Muscle layer of colon (tissue), 2 donors: ENCODE data around the gene SNRPD3.
"Not testable (repeated sequence)": the region's sequence is repeated elsewhere in the genome, so short reads cannot be mapped to it uniquely, and the experiment has no call there.

Source experiments
- H3K27ac ChIP-seq: one replicate; pipeline ENCODE4 v1.7.0; 2013; ENCODE audit warnings: low read depth, mild to moderate bottlenecking, low read length, moderate library complexity
- H3K27me3 ChIP-seq, 2 donors: one replicate each; pipeline ENCODE4 v1.7.0; 2013; ENCODE audit warnings: low read length in 2 of 2, mild to moderate bottlenecking in 2 of 2; ENCODE audit not compliant: insufficient read depth in 2 of 2, control insufficient read depth in 1 of 2
- H3K36me3 ChIP-seq: one replicate; pipeline ENCODE4 v1.7.0; 2013; ENCODE audit warnings: mild to moderate bottlenecking, low read length; ENCODE audit not compliant: insufficient read depth
- H3K4me1 ChIP-seq: one replicate; pipeline ENCODE4 v1.7.0; 2013; ENCODE audit warnings: mild to moderate bottlenecking, low read length; ENCODE audit not compliant: insufficient read depth
- H3K4me3 ChIP-seq, 2 donors: one replicate each; pipeline ENCODE4 v1.7.0; 2013; ENCODE audit warnings: low read length in 2 of 2, low read depth in 1 of 2, mild to moderate bottlenecking in 1 of 2, moderate library complexity in 1 of 2
- H3K9ac ChIP-seq: one replicate; pipeline ENCODE4 v1.7.0; 2013; ENCODE audit warnings: low read length
- H3K9me3 ChIP-seq: one replicate; pipeline ENCODE4 v1.7.0; 2013; ENCODE audit warnings: mild to moderate bottlenecking, low read length
- donor health status: abdominal sarcoma.
- donor health status: Adenocarcinoma of cecum.

SNRPD3 gene

DNA sequence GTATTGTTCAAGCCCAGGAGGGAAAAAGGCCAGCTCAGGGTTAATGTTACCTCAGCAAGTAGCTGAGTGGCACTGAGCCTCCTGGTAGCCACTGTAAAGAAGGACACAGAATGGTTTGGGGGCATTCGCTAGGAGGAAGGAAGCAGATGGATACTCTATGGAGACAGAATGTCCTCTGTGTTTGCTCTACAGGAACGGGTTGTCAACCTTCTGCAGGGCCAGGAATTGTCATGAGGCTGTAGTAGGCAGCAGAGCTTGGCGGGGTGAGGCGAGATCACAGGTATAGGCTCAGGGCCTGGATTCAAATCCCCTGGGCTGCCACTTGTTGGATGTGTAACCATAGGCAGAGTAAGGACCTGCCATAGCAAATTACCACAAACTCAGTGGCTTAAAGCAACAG, 40.1 kb downstream of the SNRPD3 start:
- no peaks in the 10 kb centered on the region for H3K27me3 ChIP-seq
- H3K9me3 ChIP-seq = no peaks in the 10 kb centered on the region
- H3K4me3 ChIP-seq = no peak overlapping the region
- H3K4me1 ChIP-seq = peaks cover 20% of the 10 kb centered on the region
- no peaks in the 10 kb centered on the region for H3K36me3 ChIP-seq
- no peak overlapping the region for H3K9ac ChIP-seq
- H3K27ac ChIP-seq = no peak overlapping the region

DNA sequence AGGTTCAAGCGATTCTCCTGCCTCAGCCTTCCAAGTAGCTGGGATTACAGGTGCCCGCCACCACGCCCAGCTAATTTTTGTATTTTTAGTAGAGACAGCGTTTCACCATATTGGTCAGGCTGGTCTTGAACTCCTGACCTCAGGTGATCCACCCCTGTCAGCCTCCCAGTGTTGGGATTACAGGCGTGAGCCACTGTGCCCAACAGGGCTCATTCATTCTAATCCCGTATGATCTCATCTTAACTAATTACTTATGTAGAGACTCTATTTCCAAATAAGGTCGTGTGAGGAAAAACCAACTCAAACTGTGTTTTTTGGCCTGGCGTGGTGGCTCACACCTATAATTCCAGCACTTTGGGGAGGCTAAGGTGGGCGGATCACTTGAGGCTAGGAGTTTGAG, 41.3 kb downstream of the SNRPD3 start:
- not testable (repeated sequence) for H3K27me3 ChIP-seq, H3K9ac ChIP-seq, H3K4me3 ChIP-seq, H3K9me3 ChIP-seq, H3K36me3 ChIP-seq, H3K27ac ChIP-seq
- peaks cover 19% of the 10 kb centered on the region for H3K4me1 ChIP-seq

DNA sequence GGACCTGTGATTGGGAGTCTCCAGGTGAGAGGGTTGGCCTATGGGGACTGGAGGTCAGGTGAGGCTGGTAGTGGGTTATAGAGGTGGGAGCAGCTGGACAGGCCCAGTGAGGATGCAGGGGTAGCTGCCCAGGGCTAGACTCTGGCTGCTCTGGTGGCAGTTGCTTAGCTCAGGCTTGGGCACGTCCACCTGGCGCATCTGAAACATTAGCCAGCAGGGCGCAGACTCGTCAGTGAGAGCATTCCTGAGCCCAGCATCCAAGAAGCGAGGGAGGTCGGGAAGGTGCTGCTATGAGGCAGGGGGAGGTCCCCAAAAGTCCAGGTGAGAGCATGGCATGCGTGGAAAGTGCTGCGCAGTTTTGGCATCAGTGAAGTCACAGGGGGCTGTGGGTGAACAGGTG, 43.7 kb downstream of the SNRPD3 start:
- H3K4me3 ChIP-seq = no peak overlapping the region
- peaks cover 5% of the 10 kb centered on the region for H3K4me1 ChIP-seq
- no peaks in the 10 kb centered on the region for H3K9me3 ChIP-seq
- no peak overlapping the region for H3K9ac ChIP-seq
- H3K27ac ChIP-seq = no peak overlapping the region
- no peaks in the 10 kb centered on the region for H3K36me3 ChIP-seq
- no peaks in the 10 kb centered on the region for H3K27me3 ChIP-seq

DNA sequence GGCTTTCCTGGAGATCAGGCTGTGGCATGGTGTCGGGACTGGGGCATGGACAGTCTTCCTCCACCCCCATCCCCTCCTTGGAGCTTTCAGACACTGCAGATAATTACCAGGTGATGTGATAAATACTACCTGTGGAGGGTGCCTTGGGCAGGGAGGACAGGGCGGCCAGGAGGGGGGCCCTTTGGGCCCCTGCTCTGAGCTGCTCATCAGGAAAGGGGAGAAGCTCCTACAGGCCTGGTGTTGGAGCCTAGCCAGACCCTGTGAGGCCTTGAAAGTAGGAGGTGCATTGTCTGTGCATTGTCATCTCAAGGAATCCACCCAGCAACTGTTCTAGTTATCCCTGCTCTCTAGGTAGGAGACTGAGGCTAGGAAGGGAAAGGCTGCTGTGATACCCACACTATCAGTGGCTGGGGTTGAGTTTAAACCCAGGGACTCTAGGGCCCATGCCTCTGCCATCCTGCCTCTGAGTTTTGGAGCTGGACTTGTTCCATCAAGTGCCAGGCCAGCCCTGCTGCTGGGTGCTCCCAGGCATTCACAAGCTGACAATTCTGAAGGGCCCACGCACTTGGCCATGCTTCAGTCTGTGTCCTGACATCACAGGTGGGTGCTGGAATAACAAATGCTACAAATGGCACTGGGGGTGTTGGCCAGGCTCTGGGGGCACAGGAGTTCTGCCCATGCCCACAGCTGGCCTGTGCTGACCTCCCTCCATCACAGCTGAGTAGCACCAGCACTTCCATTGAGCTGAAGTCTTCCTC, 44.3 kb downstream of the SNRPD3 start:
- not testable (repeated sequence) for H3K4me3 ChIP-seq, H3K27ac ChIP-seq, H3K27me3 ChIP-seq, H3K36me3 ChIP-seq, H3K9me3 ChIP-seq, H3K4me1 ChIP-seq, H3K9ac ChIP-seq

DNA sequence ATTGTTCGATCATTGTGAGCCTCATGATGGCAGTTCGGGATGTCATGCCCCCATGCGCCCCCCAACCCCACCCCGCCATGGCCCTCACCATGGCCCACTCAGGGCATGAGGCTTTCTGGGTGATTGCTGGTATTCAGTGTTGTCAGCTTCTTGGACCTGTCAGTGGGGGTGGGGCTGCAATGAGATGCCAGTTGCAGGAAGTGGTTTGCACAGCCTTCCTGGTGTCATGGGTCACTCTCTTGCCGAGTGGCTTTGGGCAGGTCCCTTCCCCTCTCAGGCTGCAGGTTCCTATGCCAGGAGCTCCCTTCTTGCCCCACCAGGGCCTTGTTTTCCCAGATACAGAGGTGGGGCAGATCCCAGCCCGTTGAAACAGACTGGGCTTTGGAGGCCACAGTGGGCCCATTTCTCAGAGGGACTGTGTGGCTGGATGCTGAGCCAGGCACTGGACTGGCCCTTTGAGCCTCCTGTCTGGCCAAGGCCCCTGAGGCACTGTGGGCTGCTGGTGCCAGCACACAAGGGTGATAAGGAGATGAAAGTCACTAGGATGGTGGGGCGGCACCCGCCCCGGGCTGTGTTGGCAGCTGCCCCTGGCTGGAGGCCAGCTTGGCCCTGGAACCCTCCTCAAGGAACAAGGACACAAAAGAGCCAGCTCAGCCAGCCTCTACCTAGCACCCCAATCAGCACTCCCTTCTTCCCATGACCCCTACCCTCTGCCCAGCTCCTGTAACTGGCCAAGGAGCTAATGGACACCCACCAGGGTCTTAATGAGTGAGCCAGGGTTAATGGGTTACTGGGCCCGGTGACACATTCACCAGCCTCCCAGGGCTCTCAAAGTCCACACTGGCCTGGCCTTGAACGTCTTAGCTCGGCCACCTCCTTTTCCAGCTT, 45.7 kb downstream of the SNRPD3 start:
- Histone ChIP-seq H3K9me3 (no peaks in the 10 kb centered on the region), H3K36me3 (no peaks in the 10 kb centered on the region), H3K4me3 (no peak overlapping the region), H3K9ac (no peak overlapping the region), H3K27ac (no peak overlapping the region), H3K27me3 (no peaks in the 10 kb centered on the region), H3K4me1 (peaks cover 5% of the 10 kb centered on the region)

DNA sequence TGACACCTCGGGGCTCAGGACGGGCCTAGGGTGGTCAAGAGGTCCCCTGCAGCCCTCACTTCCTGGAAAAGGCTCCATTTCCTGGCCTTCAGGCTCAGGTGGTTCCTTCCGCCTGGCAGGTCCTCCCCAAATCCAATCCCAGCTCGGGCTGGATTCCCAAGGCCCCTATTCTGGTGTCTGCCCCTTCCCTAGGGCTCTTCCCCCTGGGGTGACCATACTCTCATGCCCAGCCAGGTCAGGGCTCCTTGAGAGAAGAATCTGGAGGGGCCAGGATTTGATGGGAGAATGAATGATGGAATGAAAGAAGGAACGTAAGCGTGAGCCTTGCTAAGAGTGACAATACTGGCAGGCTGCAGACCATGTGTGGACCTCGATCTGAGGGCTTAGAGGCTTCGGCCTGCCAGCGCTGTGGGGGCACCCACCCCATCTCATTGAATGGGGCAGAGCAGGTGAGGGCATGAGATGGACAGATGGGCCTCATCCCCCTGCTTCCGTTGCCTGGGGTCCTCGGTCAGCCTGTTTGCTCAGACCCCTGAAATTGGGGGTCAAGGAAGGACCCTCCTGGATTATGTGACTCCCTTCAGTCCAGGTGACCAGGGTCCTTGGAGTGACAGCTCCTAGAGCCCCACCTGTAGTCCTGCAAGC, 46.4 kb downstream of the SNRPD3 start:
- not testable (repeated sequence) for H3K27ac ChIP-seq, H3K27me3 ChIP-seq, H3K9me3 ChIP-seq, H3K4me1 ChIP-seq, H3K4me3 ChIP-seq, H3K9ac ChIP-seq, H3K36me3 ChIP-seq

DNA sequence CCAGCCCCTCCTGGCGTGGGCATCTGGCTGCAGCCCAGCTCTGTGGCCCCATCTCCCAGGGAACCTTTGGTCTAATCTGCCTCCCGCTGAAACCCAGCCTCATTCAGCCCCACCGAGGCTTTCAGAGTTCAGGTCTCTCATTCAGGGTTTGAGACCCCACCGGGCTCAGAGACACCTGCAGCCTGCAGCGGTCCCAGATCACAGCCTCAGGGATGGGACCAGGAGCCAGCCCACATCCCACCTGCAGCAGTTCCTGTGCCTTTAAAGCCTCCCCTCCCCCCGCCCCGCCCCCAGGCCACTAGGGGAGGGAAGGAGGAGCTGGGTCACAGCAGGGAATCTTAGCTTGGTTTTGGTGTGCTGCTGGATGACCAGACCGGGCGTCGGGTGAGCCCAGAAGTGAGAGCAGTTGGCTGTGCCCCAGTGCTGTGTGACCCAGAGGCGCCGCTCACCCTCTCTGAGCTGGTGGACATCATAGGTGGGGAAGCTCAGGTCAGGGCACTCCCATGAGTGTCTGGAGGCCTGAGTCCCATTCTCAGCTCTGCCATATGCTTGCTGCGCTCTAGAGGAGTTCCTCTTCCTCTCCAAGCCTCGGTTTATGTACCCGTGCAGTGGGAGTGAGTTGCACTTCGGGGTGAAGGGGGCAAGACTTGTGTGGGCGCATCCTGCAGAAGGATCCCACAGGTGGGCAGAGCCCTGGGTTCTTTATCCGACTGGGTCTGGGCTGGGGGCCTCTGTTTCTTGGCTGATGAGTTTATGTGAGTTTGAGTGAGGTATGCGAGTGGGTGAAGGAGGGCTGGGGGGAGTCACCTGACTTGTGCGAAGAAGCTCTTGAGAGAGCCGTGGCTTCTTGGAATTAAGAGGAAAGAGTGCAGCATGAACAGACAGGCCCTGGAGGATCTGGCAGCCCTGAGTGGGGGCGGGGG, 47.3 kb downstream of the SNRPD3 start, which contains the start of gene GGT1:
GGT1 (plus strand) TSS at position 347 of the 923 bp plus-strand sequence. CDS start 7,889 bp downstream, outside the sequence.
- H3K27me3 ChIP-seq, H3K4me3 ChIP-seq, H3K9me3 ChIP-seq, H3K36me3 ChIP-seq, H3K9ac ChIP-seq, H3K27ac ChIP-seq, H3K4me1 ChIP-seq: not testable (repeated sequence)

DNA sequence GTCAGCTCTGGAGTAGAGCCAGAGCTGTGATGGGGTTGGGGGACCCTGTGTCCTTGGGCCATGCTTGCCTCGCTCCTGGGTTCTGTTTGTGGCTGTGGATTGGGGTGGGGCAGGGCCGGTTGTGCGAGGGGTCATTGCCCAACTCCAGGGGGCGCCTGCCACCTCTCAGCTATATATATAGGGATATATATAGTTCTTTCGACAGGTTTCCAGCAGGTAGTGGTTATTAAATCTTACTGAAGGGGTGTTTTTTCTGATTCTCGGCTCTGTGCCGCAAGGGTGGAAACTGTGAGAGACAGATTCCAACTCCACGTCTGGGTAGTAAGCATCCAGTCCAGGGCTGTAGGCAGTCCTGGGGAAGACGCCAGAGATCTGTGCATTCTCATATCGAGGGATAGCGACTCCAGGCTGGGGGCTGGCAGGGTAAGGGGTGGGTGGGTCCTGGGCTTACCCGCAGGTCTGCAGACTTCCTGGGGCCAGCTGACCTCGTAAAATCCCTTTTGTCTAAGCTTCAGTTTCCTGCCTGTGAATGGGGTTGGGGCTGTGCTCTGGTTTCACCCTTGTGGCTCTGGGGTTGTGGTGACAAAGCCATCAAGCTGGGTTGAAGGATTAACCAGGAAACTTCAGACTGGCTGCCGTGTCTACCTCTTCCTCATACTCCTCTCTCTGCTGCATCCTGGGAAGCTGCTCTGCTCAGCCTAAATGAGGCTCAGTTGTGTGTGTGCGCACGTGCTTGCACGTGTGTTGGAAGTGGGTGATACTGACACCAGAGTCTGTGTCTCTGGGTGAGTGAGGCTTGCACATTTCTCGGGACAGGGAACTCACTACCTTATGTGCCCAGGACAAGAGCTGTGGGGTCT, 48.2 kb downstream of the SNRPD3 start:
- not testable (repeated sequence) for H3K9ac ChIP-seq, H3K4me1 ChIP-seq, H3K4me3 ChIP-seq, H3K9me3 ChIP-seq, H3K36me3 ChIP-seq, H3K27ac ChIP-seq, H3K27me3 ChIP-seq

DNA sequence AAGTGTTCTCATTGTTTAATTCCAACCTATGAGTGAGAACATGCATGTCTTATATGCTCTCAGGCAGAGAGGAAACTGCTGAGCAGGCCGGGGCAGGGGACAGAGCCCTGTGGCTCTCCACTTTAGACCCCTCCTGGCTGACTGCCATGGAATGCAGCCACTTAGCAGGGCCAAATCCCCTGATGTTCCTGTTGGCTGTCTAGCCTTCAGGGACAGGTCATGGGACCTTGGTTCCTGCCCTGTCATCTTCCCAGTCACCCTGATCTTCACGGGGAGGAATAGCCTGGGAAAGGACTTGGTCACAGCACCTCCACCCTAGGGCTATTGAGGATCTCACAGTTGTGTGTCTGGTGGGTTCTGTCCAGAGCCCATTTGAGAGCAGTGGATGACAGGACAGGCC, 50.5 kb downstream of the SNRPD3 start:
- H3K27ac ChIP-seq, H3K4me1 ChIP-seq, H3K9me3 ChIP-seq, H3K4me3 ChIP-seq, H3K36me3 ChIP-seq, H3K27me3 ChIP-seq, H3K9ac ChIP-seq: not testable (repeated sequence)

DNA sequence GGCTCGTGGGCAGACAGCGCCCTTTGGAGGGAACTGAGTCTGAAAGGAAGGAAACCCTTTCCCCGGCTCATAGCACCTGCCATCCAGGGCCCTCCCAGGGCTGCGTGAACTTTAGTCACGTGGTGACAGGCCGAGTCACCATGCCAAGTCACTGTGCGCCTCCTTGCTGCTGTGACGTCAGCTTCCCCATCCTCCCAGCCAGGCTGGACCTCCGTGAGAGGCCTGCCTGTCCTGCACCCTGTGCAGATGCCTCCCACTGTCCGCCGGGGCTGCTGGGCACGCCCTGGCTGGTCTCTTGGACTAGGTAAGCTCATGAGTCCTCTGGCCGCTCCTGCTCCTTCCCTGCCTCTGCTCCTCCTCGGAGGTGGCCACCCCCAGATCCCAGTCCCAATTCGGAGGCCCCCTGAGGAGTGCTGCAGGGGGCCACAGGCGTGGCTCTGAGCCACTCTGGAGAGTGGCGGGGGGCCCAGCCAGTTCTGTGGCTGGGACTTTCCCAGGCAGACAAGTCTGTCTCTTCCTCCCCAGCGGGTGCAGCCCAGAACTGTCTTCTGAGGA, 51.7 kb downstream of the SNRPD3 start:
- not testable (repeated sequence) for H3K4me3 ChIP-seq, H3K9ac ChIP-seq, H3K9me3 ChIP-seq, H3K36me3 ChIP-seq, H3K27ac ChIP-seq, H3K4me1 ChIP-seq, H3K27me3 ChIP-seq
